Panc1 (cell line): ENCODE data around the gene RIT2. TPM values are rescaled to one million over a fixed set of nuclear protein-coding genes. Genes with fewer than 3 reads are reported as not detected.

Experiments
- total RNA-seq: library from RNA; stranded (reverse); gene quantifications from one replicate; pipeline ENCODE4 v1.2.1, GENCODE V29; 2021; ENCODE audit not compliant: unreplicated experiment

The RIT2 gene
- total RNA-seq, 1 experiment from 2014 or later: not detected

Other genes starting within 250 kb of the RIT2 start
- gene SYT4, start 161.8 kb upstream of the RIT2 start, total RNA-seq: not detected